ENCODE measurements around the gene TM4SF1. TPM values are rescaled to one million over a fixed set of nuclear protein-coding genes. Genes with fewer than 3 reads are reported as not detected.

TM4SF1 gene
- 948 to 1,744 TPM (median 1,223 TPM) in 5 replicates for total RNA-seq (2022; extraction: Qiagen RNA extraction)

DNA sequence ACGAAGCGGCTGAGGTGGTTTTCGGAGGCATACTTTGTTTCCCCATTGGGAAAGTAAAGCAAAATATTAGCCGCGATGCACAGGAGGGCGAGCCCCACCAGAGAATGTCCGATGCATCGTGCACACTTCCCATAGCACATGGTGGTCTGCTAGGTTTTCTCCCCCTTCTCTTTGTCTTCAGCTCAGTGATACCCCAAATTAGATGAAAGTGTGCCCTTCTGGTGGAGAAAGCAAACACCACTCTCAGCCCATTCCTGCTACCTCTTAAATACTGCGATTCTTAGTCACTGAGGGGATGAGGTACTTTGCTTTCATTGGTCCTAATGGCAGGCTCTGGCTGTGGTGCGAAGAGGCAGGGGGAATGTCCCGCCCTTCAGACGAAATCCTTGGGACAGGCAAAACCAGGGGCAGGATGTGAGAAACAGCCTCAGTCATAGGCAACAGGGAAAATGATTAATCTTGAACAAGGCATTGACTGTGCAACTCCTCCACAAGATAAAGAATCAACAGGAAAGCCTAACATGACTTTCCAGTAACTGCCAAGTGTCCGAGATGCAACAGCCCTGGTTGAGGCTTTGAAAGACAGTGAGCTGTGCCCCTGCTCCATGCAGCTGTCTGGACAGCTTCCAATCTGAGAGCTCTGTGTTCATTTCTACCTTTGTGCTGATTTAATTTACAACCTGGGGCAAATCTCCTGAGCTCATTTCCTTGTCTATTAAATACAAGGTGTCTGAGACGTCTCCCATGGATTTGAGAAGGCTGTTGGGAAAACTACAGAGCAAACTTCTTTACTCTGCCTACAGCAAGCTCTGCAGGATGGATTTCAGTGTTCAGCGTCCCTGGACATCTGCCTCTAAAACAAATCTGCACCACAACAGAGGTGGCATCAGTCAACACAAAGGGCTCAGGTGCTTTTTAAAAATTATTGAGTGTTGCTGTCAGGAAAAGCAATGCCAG is at the start of gene TM4SF1:
TSS of gene TM4SF1 (minus strand) at position 242 of the 957 bp plus-strand sequence. CDS start at position 140, 102 bp downstream.

GRCh38 chr3:149333176-149333859 is 44.1 kb downstream of the TM4SF1 start, which contains the start of gene TM4SF18:
TSS of gene TM4SF18 (minus strand) at chr3:149333636. CDS start at chr3:149333382, 254 bp downstream.

Other genes with a start within 250 kb of the TM4SF1 start
- 32.0 to 35.8 TPM (median 34.2 TPM) in 5 replicates for gene HPS3, start 248.0 kb downstream of the TM4SF1 start, total RNA-seq (2022; extraction: Qiagen RNA extraction)
- 3.4 to 7.5 TPM (median 6.7 TPM) in 5 replicates for gene CP, start 155.8 kb downstream of the TM4SF1 start, total RNA-seq (2022; extraction: Qiagen RNA extraction)
- gene TM4SF18, start 44.0 kb downstream of the TM4SF1 start, total RNA-seq (2022; extraction: Qiagen RNA extraction) = 30.3 to 41.5 TPM (median 33.5 TPM) in 5 replicates
- gene TM4SF4, start 97.0 kb upstream of the TM4SF1 start, total RNA-seq (2022; extraction: Qiagen RNA extraction) = 26.3 to 42.5 TPM (median 36.9 TPM) in 5 replicates

Measured in A549 treated with Hydrocortisone at 1 μM for 4 hours (cell line).